Measurements from ENCODE around the gene PRSS1. TPM values are rescaled to one million over a fixed set of nuclear protein-coding genes. Genes with fewer than 3 reads are reported as not detected.
"Not testable (repeated sequence)": the region's sequence is repeated elsewhere in the genome, so short reads cannot be mapped to it uniquely, and the experiment has no call there.

Gene PRSS1
- total and polyA plus RNA-seq, 8 donors, result 0.99 TPM; not detected in 7

- H3K27ac ChIP-seq, result no peak overlapping the region
- H3K9me3 ChIP-seq, result no peaks in the 10 kb centered on the region
- DNase-seq (no peak), ATAC-seq (no peak)
- H3K4me1 ChIP-seq, result no peaks in the 10 kb centered on the region
- intact Hi-C loops (cut with DNase I), result no loop called here
- H3K4me3 ChIP-seq, result no peak overlapping the region
- no peaks in the 10 kb centered on the region for H3K36me3 ChIP-seq
- no peak for TF ChIP-seq CTCF (IDR thresholded peaks at IDR 0.05)
- no peaks in the 10 kb centered on the region for H3K27me3 ChIP-seq
These were observed 1.2 kb downstream of the PRSS1 start for GRCh38 chr7:142750321-142750938.

GRCh38 chr7:142751526-142752175, 2.4 kb downstream of the PRSS1 start:
- ATAC-seq; H3K27ac ChIP-seq; DNase-seq; H3K36me3 ChIP-seq; H3K4me3 ChIP-seq; intact Hi-C loops (cut with DNase I); H3K4me1 ChIP-seq; H3K27me3 ChIP-seq; H3K9me3 ChIP-seq: not testable (repeated sequence)

- Histone ChIP-seq H3K27ac (no peak overlapping the region), H3K36me3 (no peaks in the 10 kb centered on the region), H3K9me3 (no peaks in the 10 kb centered on the region), H3K27me3 (no peaks in the 10 kb centered on the region), H3K4me1 (no peaks in the 10 kb centered on the region), H3K4me3 (no peak overlapping the region)
- no peak for TF ChIP-seq CTCF (IDR thresholded peaks at IDR 0.05)
- intact Hi-C loops (cut with DNase I), result no loop called here
- no peak for ATAC-seq
- DNase-seq, result no peak
These were observed 3.3 kb downstream of the PRSS1 start for GRCh38 chr7:142752376-142753225.

GRCh38 chr7:142753366-142753765, 4.1 kb downstream of the PRSS1 start:
- Histone ChIP-seq H3K27me3 (no peaks in the 10 kb centered on the region), H3K4me1 (no peaks in the 10 kb centered on the region), H3K4me3 (no peak overlapping the region), H3K9me3 (no peaks in the 10 kb centered on the region), H3K27ac (no peak overlapping the region), H3K36me3 (no peaks in the 10 kb centered on the region)
- intact Hi-C loops (cut with DNase I), result no loop called here
- no peak for TF ChIP-seq CTCF (IDR thresholded peaks at IDR 0.05)
- ATAC-seq (no peak), DNase-seq (no peak)

GRCh38 chr7:142753925-142754491, 4.7 kb downstream of the PRSS1 start:
- H3K27me3 ChIP-seq; DNase-seq; H3K36me3 ChIP-seq; H3K9me3 ChIP-seq; intact Hi-C loops (cut with DNase I); H3K4me1 ChIP-seq; H3K27ac ChIP-seq; ATAC-seq; H3K4me3 ChIP-seq: not testable (repeated sequence)
